H1 (cell line): Measurements from ENCODE around the gene SLC41A1.

Experiments used
- CBX5 ChIP-seq: fragments of 300-800, 300-1000 bp; sonication (generic); IDR thresholded peaks from 2 replicates; pipeline ENCODE4 v1.7.1; 2016; ENCODE audit warnings: antibody characterized with exemption, low read length, low read depth
- CREB1 ChIP-seq: IDR thresholded peaks from 2 replicates; pipeline ENCODE4 v1.6.1; 2012; ENCODE audit warnings: inconsistent platforms
- EZH2 ChIP-seq: fragments of 200-600 bp; sonication (generic); IDR thresholded peaks from 2 replicates; pipeline ENCODE4 v1.7.1; 2012; ENCODE audit warnings: low read depth, mild to moderate bottlenecking, moderate library complexity, low read length, inconsistent platforms; ENCODE audit not compliant: severe bottlenecking
- GABPA ChIP-seq: IDR thresholded peaks from 2 replicates; pipeline ENCODE4 v1.6.1; 2011; ENCODE audit warnings: mild to moderate bottlenecking, low read length, moderate library complexity, borderline replicate concordance; ENCODE audit not compliant: insufficient read depth
- POLR2A ChIP-seq, 2 experiments: IDR thresholded peaks; 1 replicate in 1 of 2; 2 replicates in 1 of 2; pipeline ENCODE4 v1.6.1; 2011; ENCODE audit warnings: low read depth in 2 of 2, low read length in 2 of 2, mild to moderate bottlenecking in 2 of 2; ENCODE audit errors: control extremely low read depth in 1 of 2
- RNF2 ChIP-seq: fragments of 200-900, 300-1000 bp; sonication (generic); IDR thresholded peaks from 2 replicates; pipeline ENCODE4 v1.7.1; 2016; ENCODE audit warnings: borderline replicate concordance, low read depth, mild to moderate bottlenecking, antibody characterized with exemption, low read length; ENCODE audit not compliant: poor library complexity, severe bottlenecking; ENCODE audit errors: missing control alignments
- SUZ12 ChIP-seq: fragments of 200-600 bp; sonication (generic); IDR thresholded peaks from 2 replicates; pipeline ENCODE4 v1.6.1; 2012; ENCODE audit warnings: mild to moderate bottlenecking, inconsistent platforms, low read length, moderate library complexity, mixed read lengths
- TAF1 ChIP-seq: IDR thresholded peaks from 2 replicates; pipeline ENCODE4 v1.6.1; 2011; ENCODE audit warnings: mild to moderate bottlenecking, low read depth, low read length

- no peak for TF ChIP-seq RNF2
- TF ChIP-seq CREB1: no peak
- TF ChIP-seq TAF1: no peak
- no peak for TF ChIP-seq GABPA
- no peak for TF ChIP-seq CBX5
- TF ChIP-seq SUZ12: no peak
- no peak for TF ChIP-seq EZH2
- TF ChIP-seq POLR2A (IDR thresholded peaks at IDR 0.05; ENCODE audit: control extremely low read depth in 1 of 2, low read depth in 2 of 2, low read length in 2 of 2): no peak
Measured at GRCh38 chr1:205783433-205783795, 29.6 kb downstream of the SLC41A1 start.
